ENCODE data around the gene SERPINA5.
"Not testable (repeated sequence)": the region's sequence is repeated elsewhere in the genome, so short reads cannot be mapped to it uniquely, and the experiment has no call there.

The SERPINA5 gene

DNA sequence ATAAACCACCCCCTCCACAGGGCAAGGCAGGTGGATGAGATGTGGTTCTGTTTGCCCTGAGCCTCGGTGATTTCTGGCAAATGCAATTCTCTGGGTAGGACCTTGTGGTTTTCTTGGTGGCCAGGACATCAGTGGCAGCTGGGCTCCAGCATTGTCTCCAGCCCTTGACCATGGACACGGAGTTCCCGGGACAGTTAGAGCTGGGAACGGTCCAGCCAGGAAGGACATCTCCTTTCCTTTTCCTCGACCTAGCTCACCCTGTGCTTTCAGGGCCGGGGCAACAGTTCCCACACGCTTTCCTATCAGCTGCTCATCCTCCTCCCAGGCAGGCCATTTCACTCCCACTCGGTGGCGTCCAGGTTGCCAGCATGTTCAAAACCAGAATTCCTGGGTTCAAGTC, 10.8 kb upstream of the SERPINA5 start:
- H3K9me3 ChIP-seq (replicated peaks; ENCODE audit: low read length): no peaks in the 10 kb centered on the region
- no peak overlapping the region for H3K9ac ChIP-seq (ENCODE audit: low read depth, low read length)
- H3K36me3 ChIP-seq (ENCODE audit: insufficient read depth, low read length): no peaks in the 10 kb centered on the region
- no peaks in the 10 kb centered on the region for H3K27me3 ChIP-seq (ENCODE audit: control insufficient read depth, insufficient read depth, low read length)
- peaks cover 13% of the 10 kb centered on the region for H3K4me1 ChIP-seq (ENCODE audit: control insufficient read depth, insufficient read depth, low read length)
- H3K4me3 ChIP-seq (ENCODE audit: low read length): no peak overlapping the region
- no peak overlapping the region for H3K4me2 ChIP-seq (ENCODE audit: low read length)

DNA sequence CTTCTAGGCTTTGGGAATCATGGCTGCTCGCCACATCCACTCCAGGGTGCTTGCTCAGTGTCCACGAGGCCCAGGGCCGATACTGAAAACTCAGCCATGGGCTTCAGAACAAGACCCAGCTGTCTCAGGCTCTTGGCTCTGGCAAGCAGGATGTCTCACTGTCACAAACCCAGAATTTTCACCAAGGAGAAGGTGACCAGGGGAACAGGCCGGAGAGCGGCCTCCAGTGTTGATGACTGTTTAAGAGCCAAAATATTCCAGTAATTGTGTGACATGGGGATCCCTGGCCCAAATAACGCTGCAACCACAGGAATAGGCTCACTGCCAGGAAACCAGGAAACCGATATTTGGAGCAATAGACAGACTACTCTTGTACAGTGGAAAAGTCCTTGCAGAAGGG, 9.8 kb upstream of the SERPINA5 start:
- H3K36me3 ChIP-seq (ENCODE audit: insufficient read depth, low read length): no peaks in the 10 kb centered on the region
- H3K4me2 ChIP-seq (ENCODE audit: low read length): peak overlapping the region; percentile 16
- H3K9me3 ChIP-seq (replicated peaks; ENCODE audit: low read length): no peaks in the 10 kb centered on the region
- H3K27me3 ChIP-seq (ENCODE audit: control insufficient read depth, insufficient read depth, low read length): no peaks in the 10 kb centered on the region
- no peak overlapping the region for H3K9ac ChIP-seq (ENCODE audit: low read depth, low read length)
- H3K4me1 ChIP-seq (ENCODE audit: control insufficient read depth, insufficient read depth, low read length): peaks cover 22% of the 10 kb centered on the region
- H3K4me3 ChIP-seq (ENCODE audit: low read length): no peak overlapping the region

DNA sequence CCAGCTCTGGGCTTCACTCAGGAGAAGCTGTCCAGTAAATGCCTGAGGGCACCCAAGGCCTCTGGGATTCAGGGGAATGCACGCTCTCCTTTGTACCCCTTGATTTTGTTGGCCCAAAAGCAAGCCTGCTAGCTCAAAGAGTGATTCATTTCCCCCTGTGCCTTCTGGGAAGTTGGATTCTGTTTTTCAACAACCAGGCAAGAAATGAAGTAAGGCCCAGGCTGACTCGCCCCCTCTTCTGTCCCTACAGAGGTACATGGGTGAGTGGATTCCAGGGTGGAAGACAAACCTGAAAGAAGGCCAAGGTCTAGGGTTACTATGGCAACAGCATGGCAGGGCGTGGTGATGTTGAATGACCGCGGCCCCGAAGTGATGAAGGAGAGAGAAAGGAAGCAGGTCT, 9.3 kb upstream of the SERPINA5 start:
- peak overlapping the region; percentile 16 for H3K4me2 ChIP-seq (ENCODE audit: low read length)
- no peak overlapping the region for H3K9ac ChIP-seq (ENCODE audit: low read depth, low read length)
- peaks cover 24% of the 10 kb centered on the region for H3K4me1 ChIP-seq (ENCODE audit: control insufficient read depth, insufficient read depth, low read length)
- no peaks in the 10 kb centered on the region for H3K9me3 ChIP-seq (replicated peaks; ENCODE audit: low read length)
- H3K27me3 ChIP-seq (ENCODE audit: control insufficient read depth, insufficient read depth, low read length): no peaks in the 10 kb centered on the region
- no peaks in the 10 kb centered on the region for H3K36me3 ChIP-seq (ENCODE audit: insufficient read depth, low read length)
- no peak overlapping the region for H3K4me3 ChIP-seq (ENCODE audit: low read length)

DNA sequence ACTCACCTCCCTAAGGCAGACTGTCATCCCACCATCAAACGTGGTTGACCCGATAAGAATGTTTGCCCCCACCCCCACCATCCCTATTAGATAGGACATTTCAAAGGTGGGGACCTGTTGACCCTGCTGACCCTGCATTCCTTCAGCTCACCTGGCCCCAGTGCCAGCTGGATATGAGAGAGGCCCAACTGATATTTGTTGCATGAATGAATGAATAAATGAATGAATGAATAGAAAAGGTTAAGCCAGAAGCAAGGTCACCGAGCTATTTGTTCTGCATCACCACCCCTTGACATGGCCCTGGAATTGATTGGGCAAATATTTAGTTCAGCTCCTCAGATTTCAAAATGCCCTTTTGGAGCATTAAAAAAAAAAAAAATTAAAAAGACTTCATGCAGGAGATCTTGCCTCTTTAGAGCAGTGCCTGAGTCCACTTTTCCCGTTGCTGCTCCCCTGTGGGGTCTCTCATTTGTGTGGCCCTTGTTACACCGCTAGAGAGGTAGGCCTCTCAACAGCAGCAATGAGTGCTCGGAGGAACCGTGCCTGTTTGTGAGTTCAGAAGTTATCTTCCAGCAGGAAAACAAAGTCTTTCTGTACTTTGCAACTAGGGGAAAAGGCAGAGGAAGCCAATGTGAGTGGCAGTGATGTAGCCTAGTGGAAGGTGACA, 8.5 kb upstream of the SERPINA5 start:
- H3K27me3 ChIP-seq (ENCODE audit: control insufficient read depth, insufficient read depth, low read length): no peaks in the 10 kb centered on the region
- H3K4me1 ChIP-seq (ENCODE audit: control insufficient read depth, insufficient read depth, low read length): peaks cover 24% of the 10 kb centered on the region
- H3K4me2 ChIP-seq (ENCODE audit: low read length): no peak overlapping the region

DNA sequence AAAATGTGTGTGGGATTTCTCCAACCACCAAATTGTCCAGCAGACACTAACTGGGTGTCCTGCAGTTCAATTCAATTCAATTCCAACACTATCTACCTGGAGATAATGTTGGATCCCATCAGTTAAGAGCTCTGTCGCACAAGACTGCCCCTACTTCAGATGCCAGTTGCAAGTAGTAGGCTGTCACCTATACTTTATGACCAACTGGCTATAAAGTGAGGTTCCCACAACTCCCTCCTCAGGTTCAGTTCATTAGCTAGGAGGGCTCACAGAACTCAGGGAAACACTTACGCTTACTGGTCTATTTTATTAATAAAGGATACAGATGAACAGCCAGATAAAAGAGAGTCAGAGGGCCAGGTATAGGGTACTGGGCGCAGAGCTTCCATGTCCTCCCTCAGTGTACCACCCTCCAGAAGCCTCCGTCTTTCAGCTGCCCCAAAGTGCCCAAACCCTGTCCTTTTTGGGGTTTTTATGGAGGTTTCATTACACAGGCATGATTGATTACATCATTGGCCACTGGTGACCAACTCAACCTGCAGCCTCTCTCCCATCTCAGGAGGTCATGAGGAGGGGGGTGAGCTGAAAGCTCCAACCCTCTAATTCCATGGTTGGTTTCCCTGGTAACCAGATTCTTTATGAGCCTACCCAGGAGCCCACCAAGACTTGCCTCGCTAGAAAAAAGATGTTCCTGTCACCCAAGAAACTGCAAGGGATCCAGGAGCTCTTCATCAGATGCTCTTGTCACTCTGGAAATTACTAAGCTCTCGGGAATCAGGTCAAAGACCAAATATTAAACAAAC, 7.5 kb upstream of the SERPINA5 start:
- no peak overlapping the region for H3K9ac ChIP-seq (ENCODE audit: low read depth, low read length)
- H3K36me3 ChIP-seq (ENCODE audit: insufficient read depth, low read length): no peaks in the 10 kb centered on the region
- no peak overlapping the region for H3K4me2 ChIP-seq (ENCODE audit: low read length)
- H3K4me1 ChIP-seq (ENCODE audit: control insufficient read depth, insufficient read depth, low read length): peaks cover 24% of the 10 kb centered on the region
- no peaks in the 10 kb centered on the region for H3K9me3 ChIP-seq (replicated peaks; ENCODE audit: low read length)
- no peaks in the 10 kb centered on the region for H3K27me3 ChIP-seq (ENCODE audit: control insufficient read depth, insufficient read depth, low read length)
- H3K4me3 ChIP-seq (ENCODE audit: low read length): no peak overlapping the region

More for the DNA sequence above, 8.5 kb upstream of the SERPINA5 start:
- H3K4me3 ChIP-seq (ENCODE audit: low read length): no peak overlapping the region
- no peaks in the 10 kb centered on the region for H3K36me3 ChIP-seq (ENCODE audit: insufficient read depth, low read length)
- H3K9ac ChIP-seq (ENCODE audit: low read depth, low read length): no peak overlapping the region
- H3K9me3 ChIP-seq (replicated peaks; ENCODE audit: low read length): no peaks in the 10 kb centered on the region

DNA sequence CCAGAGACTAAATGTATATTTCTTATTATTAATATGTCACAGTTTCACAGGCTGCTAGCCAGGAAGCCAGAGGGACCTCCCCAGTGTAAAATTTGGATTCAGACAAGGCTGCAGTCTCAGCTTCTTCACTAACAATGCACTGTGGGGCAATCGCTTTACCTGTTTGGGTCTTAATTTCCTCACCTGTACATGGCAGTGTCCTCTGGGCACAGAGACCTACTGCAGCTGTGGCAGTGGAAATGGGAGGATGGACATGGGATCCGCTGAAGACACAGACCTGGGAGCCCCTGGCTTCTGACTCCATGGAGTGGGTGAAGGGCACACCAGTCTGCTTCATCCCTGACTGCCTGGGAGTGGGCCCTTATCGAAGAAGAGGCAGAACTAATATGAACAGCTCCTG, 6.9 kb upstream of the SERPINA5 start:
- Histone ChIP-seq H3K4me3 (ENCODE audit: low read length) (no peak overlapping the region), H3K4me2 (ENCODE audit: low read length) (no peak overlapping the region), H3K9me3 (replicated peaks; ENCODE audit: low read length) (no peaks in the 10 kb centered on the region), H3K9ac (ENCODE audit: low read depth, low read length) (no peak overlapping the region), H3K36me3 (ENCODE audit: insufficient read depth, low read length) (no peaks in the 10 kb centered on the region), H3K27me3 (ENCODE audit: control insufficient read depth, insufficient read depth, low read length) (no peaks in the 10 kb centered on the region), H3K4me1 (ENCODE audit: control insufficient read depth, insufficient read depth, low read length) (peaks cover 24% of the 10 kb centered on the region)

DNA sequence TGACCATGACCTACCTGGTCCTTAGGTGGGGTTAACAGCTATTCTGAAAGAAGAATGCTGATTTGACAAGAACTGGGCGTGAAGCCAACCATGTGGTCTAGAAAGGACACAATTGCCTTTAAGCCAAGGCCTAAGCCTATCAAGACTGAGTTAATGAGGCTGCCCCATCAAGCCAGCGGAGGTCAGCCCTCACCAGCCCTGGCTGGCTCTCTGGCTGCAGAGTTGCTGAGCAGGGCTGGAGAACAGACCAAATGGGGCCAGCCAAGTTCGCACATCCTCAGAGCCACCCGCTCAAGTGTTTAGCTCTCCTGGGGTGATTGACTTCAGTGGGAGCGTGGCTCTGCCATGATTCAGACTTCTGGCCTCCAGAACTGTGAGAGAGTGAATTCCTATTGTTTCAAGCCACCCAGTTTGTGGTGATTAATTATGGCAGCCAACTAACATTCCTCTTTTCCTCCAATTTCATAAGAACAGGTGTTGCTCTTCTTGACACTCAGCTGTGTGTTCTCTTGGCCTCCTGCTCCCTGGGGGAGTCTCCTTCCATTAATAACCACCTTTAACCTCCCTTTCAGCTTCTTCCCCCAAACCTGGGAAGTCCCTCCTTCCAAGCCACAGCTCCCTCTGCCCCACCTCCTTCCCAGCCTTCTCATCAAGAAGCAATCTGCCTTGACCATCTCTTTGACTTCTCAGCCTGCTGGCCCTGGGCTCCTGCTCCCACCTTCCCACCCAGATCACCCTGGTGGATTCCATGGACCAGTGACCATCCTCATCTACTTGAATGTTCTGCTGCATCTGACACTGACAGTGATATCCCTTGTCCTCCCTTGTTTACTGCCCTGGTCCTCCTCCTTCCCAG, 5.3 kb upstream of the SERPINA5 start:
- H3K4me1 ChIP-seq (ENCODE audit: control insufficient read depth, insufficient read depth, low read length): peaks cover 28% of the 10 kb centered on the region
- no peaks in the 10 kb centered on the region for H3K9me3 ChIP-seq (replicated peaks; ENCODE audit: low read length)
- no peak overlapping the region for H3K9ac ChIP-seq (ENCODE audit: low read depth, low read length)
- H3K36me3 ChIP-seq (ENCODE audit: insufficient read depth, low read length): no peaks in the 10 kb centered on the region
- no peak overlapping the region for H3K4me3 ChIP-seq (ENCODE audit: low read length)
- H3K4me2 ChIP-seq (ENCODE audit: low read length): no peak overlapping the region
- no peaks in the 10 kb centered on the region for H3K27me3 ChIP-seq (ENCODE audit: control insufficient read depth, insufficient read depth, low read length)

DNA sequence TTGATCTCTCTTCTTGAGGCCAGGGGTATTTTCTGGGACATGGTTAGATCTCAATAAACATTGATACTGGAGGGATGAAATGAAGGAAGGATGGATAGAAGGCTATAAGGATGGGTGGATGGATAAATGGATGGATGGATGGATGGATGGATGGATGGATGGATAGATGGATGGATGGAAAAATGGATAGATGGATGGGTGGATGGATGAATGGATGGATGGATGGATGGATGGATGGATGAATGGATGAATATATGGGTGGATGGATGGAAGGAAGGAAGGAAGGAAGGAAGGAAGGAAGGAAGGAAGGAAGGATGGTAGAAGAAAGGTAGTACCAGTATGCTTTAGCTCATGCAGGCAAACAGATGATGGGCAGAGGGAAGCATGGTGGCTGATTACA, 3.8 kb upstream of the SERPINA5 start:
- H3K4me1 ChIP-seq (ENCODE audit: control insufficient read depth, insufficient read depth, low read length): peaks cover 23% of the 10 kb centered on the region
- not testable (repeated sequence) for H3K27me3 ChIP-seq (ENCODE audit: control insufficient read depth, insufficient read depth, low read length); H3K9me3 ChIP-seq (replicated peaks; ENCODE audit: low read length); H3K9ac ChIP-seq (ENCODE audit: low read depth, low read length); H3K4me2 ChIP-seq (ENCODE audit: low read length); H3K4me3 ChIP-seq (ENCODE audit: low read length); H3K36me3 ChIP-seq (ENCODE audit: insufficient read depth, low read length)

DNA sequence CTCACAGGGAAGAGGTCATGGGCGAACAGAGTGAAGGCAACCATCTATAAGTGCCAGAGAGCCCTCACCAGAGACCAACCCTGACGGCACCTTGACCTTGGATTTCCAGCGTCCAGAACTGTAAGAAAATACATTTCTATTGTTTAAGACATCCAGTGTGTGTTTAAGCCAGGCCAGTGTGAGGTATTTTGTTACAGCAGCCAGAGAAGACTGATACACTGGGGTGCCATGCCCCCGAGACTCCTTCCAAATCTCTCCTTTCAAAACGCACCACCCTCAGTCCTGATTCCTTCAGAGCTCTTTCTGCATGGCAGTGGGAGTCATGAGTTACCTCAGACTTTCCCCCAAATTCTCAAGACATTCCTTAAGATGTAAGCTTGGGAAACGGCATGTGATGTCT, 2.5 kb upstream of the SERPINA5 start:
- H3K4me3 ChIP-seq (ENCODE audit: low read length): no peak overlapping the region
- H3K36me3 ChIP-seq (ENCODE audit: insufficient read depth, low read length): no peaks in the 10 kb centered on the region
- H3K9me3 ChIP-seq (replicated peaks; ENCODE audit: low read length): no peaks in the 10 kb centered on the region
- no peak overlapping the region for H3K4me2 ChIP-seq (ENCODE audit: low read length)
- no peaks in the 10 kb centered on the region for H3K27me3 ChIP-seq (ENCODE audit: control insufficient read depth, insufficient read depth, low read length)
- no peak overlapping the region for H3K9ac ChIP-seq (ENCODE audit: low read depth, low read length)
- peaks cover 23% of the 10 kb centered on the region for H3K4me1 ChIP-seq (ENCODE audit: control insufficient read depth, insufficient read depth, low read length)

DNA sequence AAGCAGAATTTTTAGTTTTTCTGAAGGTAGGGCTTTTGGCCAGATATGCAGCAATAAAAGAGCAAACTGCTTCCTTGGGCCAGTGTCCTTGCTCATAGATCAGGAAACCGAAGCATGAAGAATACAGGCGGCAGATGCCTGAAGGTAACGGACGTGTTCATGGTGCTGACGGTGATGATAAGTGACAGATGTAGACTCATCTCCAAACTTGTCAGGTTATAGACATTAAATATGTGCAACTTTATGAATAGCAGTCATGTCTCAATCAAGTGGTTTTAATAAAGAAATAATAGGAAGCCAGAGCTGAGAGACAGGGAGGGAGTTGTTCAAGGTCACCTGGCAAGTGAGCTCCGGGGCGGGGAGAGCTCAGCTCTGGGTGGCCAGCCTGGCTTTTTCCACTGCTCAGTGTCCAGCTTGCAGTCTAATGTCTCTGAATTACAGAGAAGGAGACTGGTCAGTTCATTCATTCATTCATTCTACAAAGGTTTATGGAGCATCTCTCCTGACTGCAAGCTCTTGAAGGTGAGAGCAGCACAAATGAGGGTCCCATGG, 1.0 kb downstream of the SERPINA5 start:
- Histone ChIP-seq H3K9me3 (replicated peaks; ENCODE audit: low read length) (no peaks in the 10 kb centered on the region), H3K4me2 (ENCODE audit: low read length) (peak overlapping the region; percentile 60), H3K27me3 (ENCODE audit: control insufficient read depth, insufficient read depth, low read length) (no peaks in the 10 kb centered on the region), H3K36me3 (ENCODE audit: insufficient read depth, low read length) (no peaks in the 10 kb centered on the region), H3K4me3 (ENCODE audit: low read length) (no peak overlapping the region), H3K9ac (ENCODE audit: low read depth, low read length) (no peak overlapping the region), H3K4me1 (ENCODE audit: control insufficient read depth, insufficient read depth, low read length) (peaks cover 12% of the 10 kb centered on the region)

DNA sequence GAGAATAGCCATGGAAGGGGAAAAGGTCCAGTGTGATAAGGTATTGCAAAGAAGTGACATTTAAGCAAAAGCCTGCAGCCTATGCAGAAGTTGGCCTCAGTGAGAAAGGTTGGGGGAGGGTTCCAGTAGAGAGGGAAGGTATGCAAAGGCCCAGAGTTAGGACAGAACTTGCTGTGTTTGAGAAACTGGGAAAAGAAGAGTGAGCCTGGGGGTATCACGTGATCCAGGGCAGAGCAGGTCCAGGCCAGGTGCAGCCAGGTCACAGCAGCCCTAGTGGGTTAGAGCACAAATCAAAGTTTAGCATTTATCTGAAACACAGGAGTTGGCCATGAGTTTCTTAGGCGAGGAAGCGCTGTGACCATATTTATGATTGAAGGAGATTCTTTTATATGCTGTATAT, 1.6 kb downstream of the SERPINA5 start:
- no peaks in the 10 kb centered on the region for H3K36me3 ChIP-seq (ENCODE audit: insufficient read depth, low read length)
- peaks cover 12% of the 10 kb centered on the region for H3K4me1 ChIP-seq (ENCODE audit: control insufficient read depth, insufficient read depth, low read length)
- no peak overlapping the region for H3K9ac ChIP-seq (ENCODE audit: low read depth, low read length)
- H3K27me3 ChIP-seq (ENCODE audit: control insufficient read depth, insufficient read depth, low read length): no peaks in the 10 kb centered on the region
- H3K9me3 ChIP-seq (replicated peaks; ENCODE audit: low read length): no peaks in the 10 kb centered on the region
- no peak overlapping the region for H3K4me3 ChIP-seq (ENCODE audit: low read length)
- H3K4me2 ChIP-seq (ENCODE audit: low read length): no peak overlapping the region

Measured in skeletal muscle satellite cell (primary cell).